ENCODE measurements around the gene HHIP.

DNA sequence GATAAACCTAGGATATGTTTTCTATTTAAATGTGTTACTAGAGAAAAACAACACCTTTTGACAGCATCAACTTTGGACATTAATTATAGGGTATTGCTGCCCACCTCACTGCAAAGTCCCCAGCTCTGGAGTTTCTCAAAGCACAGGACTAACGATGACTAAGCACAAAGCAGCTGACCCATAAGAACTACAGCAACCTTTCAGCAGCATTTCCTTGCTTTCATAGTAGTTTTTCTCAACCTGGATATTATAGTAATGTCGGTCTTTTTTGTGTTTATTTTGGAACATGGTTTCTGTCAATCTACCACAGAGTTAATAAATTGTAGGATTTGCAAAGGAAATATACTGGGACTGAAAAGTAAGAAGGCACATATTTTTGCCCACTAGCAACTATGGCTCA is 21.5 kb downstream of the HHIP start:
- TF ChIP-seq, protein P1, sequence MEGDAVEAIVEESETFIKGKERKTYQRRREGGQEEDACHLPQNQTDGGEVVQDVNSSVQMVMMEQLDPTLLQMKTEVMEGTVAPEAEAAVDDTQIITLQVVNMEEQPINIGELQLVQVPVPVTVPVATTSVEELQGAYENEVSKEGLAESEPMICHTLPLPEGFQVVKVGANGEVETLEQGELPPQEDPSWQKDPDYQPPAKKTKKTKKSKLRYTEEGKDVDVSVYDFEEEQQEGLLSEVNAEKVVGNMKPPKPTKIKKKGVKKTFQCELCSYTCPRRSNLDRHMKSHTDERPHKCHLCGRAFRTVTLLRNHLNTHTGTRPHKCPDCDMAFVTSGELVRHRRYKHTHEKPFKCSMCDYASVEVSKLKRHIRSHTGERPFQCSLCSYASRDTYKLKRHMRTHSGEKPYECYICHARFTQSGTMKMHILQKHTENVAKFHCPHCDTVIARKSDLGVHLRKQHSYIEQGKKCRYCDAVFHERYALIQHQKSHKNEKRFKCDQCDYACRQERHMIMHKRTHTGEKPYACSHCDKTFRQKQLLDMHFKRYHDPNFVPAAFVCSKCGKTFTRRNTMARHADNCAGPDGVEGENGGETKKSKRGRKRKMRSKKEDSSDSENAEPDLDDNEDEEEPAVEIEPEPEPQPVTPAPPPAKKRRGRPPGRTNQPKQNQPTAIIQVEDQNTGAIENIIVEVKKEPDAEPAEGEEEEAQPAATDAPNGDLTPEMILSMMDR (conservative IDR thresholded peaks at IDR 0.05): no peak
- no peak for TF ChIP-seq EZH2 (IDR thresholded peaks at IDR 0.05; ENCODE audit: low read depth)
